Stimulated activated CD4-positive, alpha-beta T cell treated with anti-CD3 and anti-CD28 coated beads, Interleukin-15, amount 100 ng/mL, for 1 hour (primary cell): ENCODE results near the gene SH3BP2.

Experiments
- DNase-seq, 2 donors: peaks; one replicate each; pipeline ENCODE4 v3.0.0-alpha.2; 2020; ENCODE audit warnings: low read depth in 1 of 2, low spot score in 1 of 2

SH3BP2 gene

DNA sequence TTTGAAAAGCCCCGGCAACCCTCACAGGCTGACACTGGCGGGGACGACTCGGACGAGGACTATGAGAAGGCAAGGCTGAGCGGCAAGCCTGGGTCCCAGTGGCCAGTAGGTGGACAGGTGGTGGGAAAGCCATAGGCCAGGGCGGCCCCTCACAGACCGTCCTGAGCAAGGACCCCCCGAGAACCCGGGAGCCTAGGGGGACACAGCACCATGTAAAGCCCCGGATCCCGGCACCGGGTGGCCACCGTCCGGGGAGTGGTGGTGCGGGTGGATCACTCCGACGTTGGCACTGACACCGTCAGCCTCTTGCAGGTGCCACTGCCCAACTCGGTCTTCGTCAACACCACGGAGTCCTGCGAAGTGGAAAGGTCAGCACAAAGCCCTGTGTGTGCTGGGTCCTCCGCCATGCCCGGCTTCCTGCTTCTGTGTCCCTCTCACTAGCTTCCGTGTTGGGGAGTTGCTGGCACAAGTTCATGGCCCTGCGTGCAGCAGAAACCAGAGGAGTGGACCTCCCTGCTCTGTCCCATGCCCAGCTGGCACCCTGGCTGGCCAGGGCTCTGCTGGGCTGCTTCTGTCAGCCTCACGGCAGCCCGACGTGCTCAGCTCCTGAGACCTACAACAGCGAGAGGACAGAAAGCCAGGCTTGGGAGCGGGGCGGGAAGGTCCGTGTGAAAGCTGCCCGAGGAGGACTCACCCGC, 38.9 kb downstream of the SH3BP2 start:
- DNase-seq, result no peak

DNA sequence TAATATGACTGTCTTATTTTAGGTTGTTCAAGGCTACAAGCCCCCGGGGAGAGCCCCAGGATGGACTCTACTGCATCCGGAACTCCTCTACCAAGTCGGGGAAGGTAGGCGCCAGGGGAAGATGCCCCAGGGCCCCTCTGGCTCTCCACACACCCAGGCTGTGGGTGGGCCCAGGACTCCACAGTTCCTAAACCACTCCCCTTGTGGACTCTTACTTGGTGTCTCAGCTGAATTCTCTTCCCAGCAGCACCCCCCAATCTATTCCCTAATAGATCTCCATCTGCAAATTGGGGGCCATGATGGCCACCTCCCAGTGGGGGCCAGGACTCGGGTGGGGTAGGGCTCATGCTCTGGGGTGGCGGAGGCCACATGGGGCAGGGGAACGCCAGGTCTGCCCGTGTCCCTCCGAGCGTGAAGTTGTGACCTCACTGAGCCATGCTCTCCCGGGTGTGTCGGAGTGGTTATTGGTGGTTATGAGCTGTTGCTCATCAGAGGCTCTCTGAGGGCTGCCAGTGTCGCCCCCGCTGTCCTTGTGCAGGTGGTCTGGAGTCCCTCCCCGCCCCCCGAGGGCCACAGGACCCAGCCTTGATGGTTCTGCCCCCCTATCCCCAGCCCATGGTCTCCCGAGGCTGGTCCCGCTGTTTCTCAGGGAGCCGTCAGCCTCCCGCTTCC, 39.6 kb downstream of the SH3BP2 start:
- DNase-seq, result no peak

DNA sequence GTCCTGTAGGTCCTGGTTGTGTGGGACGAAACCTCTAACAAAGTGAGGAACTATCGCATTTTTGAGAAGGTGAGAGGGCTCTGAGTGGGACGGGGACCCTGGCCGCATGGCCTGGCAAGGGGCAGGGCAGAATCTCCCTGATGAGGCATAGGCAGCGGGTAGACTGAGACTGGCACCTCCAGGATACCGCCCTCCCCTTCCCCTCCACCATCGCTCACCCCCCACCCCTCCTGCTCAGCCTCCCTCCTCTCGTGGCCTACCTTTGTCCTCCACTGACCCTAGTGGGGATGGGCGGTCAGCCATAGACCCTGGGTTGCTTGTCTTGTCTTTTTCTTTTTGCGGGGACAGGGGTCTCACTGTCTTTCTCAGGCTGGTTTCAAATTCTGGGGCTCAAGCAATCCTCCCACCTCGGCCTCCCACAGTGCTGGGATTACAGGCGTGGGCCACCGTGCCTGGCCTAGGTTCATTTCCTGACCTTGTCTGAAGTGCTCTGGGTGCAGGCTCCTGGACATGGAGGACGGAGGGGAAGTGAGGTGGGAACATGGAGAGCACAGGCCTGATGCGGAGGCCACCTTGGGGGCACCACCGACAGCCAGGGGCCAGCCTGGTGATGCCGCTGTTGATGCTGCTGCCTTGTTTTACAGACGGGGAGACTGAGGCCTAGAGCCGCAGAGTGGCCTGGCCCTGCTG, 40.2 kb downstream of the SH3BP2 start:
- DNase-seq, result no peak

DNA sequence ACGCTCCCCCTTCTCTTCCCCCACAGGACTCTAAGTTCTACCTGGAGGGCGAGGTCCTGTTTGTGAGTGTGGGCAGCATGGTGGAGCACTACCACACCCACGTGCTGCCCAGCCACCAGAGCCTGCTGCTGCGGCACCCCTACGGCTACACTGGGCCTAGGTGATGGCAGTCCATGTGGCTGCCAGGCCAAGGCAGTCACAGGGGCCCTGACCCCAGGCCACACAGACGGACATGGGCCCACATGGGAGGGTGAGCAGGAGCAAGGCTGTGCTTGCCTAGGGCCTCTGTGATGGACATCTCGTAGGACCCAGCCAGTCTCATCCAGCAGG, 40.8 kb downstream of the SH3BP2 start:
- no peak for DNase-seq

DNA sequence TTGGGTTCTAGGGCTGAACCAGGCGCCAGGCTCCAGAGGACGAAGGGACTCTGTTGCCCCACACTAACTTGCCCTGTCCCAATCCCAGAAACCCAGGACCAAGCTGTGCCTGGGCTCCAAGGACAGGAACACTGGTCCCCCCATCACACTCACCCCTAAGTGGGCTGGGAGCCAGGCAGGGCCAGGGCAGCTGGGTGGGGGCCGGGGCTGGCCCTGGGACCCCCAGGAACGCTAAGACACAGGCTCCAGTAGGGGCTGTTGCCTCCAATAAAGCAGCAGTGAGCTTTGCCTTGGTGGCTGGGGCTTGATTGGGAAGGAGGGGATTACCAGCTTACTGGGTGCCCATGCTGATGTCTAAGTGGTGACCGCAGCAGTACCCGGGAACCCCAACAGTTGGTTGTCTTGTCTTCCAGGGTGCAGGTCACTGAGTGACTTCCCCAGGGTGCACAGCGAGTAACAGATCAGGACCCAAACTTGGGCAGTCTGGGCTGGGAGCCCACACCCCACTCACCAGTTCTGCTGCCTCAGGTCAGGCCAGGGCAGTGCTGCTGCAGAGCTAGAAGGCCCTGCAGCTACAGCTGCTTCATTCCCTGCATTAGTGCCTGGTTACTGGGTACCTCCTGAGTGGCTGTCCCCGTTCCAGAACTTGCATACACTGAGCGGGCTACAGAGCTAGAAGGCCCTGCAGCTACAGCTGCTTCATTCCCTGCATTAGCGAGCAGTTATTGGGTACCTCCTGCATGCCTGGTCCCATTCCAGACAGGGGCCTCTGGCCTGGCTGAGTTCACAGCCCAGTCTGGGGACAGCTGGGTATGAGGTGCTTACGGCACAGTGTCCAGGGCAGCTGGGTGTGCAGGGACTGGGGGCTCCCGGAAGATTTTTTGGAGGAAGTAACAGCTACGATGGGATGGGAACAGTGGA, 41.4 kb downstream of the SH3BP2 start:
- no peak for DNase-seq

DNA sequence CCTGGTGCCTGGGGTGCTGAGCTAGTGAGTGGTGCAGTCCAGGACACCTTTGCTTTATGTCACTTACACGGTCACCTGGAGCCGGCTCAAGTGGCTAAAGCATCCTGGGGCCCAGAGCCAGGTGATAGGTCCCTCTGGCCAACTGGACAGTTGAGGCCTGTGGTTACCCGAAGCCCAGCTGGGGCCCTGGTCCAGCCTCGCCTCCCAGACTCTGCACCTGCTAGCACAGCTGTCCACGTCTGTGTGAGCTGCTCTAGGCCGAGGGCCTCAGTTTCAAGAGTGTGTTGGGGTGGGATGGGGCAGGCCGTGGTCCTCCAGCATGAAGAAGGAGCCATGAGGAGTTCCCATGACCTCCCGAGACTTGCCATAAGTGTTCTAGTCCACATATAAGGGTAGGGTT, 43.1 kb downstream of the SH3BP2 start:
- no peak for DNase-seq

DNA sequence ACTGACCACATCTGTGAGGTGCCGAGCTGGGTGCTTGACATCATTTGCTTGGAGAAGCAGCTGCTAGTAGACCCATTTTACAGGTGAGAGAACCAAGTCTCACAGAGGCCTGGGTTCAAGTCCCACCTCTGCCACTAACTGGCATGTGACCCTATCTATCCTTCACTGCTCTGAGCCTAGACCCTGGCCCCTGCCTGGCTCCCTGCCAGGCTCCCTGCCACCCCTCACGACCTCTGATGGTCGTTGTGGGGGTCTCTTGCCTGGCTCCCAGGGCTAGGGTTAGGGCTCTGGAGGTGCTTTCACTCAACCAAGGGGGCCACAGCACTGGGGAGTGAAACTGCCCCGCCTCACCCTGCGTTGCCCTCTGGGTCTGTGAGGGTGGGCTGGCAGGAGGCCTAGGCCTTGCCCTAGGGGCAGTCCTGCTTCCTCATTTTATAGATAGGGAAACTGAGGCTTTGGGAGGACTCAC, 43.5 kb downstream of the SH3BP2 start:
- DNase-seq, result no peak

DNA sequence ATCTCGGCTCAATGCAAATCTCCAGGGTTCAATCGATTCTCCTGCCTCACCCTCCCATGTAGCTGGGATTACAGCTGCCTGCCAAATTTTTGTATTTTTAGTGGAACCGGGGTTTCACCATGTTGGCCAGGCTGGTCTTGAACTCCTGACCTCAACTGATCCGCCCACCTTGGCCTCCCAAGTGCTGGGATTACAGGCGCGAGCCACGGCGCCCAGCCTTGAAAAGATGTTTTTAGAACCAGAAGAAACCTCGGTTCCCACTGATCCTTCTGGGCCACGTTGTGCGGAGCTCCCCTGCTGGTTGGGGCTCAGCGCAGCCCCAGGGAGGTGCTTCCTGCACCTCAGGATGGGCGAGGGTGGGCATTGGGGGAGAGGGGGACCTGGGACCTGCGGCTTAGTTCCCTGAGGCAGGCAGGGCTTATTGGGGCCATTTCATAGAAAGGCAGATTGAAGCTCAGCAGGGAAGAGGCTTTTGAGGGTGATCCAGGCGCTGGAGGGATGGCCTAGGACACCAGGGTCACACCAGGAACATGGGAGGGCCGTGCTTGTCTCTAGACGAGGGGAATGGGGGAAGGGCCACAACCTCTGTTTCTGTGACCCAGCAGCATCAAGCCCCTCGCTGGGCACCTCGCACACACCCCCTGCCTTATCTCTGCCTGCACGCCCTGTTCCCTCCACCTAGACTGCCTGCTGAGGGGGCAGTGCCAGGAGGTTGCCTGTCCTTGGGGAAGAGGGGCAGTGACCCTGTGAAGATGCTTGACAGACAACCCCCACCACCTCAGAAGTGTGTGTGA, 44.4 kb downstream of the SH3BP2 start:
- DNase-seq, result no peak

DNA sequence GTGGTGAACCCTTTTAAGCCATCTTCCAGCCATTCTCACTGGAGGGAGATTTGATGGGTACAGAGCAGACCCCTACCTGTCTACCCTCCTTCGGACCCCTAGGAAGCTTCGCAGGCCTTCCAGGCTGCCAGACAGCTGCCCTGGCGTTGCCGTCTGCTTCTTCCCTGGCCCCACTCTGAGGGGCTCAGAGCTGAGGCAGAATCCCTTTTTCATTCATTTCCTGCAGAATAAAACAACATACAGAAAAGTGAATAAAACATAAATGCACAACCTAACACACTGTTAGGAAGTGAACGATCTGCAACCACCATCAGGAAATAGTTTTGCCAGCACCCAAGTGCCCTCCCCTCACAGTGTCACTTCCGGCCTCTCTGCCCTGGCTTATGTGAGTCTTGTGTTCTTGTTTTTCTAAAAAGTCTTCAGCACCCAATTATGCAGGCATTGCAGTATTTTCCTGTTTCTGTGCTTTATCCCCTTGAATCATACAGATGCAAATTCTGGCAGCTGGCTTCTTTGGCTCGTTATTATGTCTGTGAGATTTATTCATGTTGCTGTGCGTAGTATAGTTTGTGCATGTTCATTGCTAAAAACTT, 45.1 kb downstream of the SH3BP2 start:
- DNase-seq, result peak; percentile 32 to 33

DNA sequence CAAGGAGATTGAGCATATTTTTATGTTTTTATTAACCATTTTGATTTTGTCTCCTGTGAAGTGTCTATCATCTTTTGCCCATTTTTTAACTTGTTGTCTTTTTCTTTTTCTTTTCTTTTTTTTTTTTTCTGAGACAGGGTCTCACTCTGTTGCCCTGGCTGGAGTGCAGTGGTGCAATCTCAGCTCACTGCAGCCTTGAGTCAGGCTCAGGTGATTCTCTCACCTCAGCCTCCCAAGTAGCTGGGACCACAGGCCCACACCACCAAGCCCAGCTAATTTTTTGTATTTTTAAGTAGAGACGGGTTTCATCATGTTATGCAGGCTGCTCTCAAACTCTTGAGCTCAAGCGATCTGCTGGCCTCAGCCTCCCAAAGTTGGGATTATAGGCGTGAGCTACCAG, 46.2 kb downstream of the SH3BP2 start:
- no peak for DNase-seq

DNA sequence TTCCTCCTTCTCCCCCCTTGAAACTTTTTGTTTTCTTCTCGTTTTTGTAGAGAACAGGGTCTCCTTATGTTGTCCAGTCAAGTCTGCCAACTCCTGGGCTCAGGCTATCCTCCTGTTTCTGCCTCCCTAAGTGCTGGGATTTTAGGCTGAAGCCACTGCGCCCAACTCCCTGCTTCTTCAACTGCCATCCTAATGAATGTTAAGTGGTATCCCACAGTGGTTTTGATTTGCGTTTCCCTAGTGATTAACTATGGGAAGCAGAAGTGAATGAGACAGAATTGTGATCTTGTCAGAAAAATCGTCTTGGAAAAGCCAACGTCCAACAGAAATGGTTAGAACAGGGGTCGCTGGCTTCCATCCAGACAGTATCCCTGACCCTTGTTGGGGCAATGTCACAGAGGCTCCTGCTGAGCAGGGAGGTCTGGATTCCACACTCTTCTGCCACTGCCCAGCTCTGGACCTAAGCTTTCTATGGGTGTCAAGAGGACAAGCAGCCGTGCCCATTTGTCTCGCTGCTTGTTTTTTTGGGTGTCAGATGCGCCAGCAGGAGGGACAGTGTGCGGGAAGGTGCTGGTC, 49.9 kb downstream of the SH3BP2 start:
- DNase-seq, result no peak

DNA sequence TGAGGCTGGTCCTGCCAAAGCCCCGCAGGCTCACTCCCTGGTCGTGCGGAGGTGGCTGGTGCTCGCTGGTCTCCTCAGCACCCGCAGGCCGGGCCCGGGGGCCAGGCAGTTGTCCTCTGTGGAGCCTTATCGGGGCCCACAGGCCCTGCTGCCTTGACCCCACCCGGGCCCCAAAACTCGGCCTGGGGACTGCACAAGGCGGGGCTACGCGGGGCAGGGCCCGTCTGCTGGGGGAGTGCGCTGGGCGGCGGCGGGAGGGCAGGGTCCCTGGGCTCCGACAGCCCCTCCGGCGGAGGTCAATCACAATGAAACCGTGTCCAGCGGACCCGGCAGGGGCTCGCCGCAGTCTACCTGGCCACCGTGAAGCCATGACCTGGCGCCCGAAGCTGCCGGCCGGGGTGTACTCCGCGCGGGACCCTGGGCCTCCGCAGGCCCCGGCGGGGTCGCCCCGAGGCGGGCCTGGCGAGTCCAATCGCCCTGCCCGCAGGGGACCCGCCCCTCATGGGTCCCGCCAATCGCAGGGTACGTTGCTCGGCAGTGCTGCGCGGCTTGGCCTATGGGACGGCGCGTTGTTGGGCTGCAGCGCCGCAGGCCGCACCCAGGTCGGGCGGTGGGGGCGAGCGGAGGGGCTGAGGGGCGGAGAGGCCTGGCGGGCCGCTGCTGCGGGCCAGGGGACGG, 50.5 kb downstream of the SH3BP2 start, which contains the start of gene ADD1:
ADD1 (plus strand) TSS at position 582 of the 678 bp plus-strand sequence. CDS start 32,072 bp downstream, outside the sequence.
- peak; percentile 96 to 97 for DNase-seq

DNA sequence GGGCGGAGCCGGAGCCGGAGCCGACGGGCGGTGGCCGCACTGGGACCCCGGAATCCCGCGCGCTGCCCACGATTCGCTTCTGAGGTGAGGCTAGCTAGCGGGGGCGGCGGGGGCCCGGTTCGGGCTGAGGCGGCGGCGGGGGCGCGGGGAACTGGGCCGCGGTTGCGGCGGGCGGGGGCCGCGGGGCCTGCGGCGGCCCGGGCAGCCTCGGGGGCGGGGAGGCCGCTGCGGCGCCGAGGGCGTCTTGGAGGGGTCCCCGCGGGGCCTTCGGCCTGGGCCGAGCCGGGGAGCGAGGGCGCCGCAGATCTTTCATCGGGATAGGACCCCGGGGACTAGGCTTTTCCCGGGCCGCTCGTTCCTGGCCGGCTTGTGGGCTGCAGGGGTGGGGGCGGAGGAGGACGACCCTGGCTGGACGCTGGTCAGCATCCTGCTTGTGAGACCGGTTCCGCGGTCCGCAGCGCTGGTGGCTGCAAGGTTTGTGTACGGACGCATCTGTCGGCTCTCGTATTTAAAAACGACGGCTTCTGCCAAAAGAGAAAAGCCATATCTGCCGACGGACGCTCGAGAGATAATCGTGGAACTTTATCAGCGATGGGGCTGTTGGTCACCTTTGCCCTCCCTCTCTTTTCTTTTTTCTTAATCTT, 51.2 kb downstream of the SH3BP2 start:
- DNase-seq, result no peak

DNA sequence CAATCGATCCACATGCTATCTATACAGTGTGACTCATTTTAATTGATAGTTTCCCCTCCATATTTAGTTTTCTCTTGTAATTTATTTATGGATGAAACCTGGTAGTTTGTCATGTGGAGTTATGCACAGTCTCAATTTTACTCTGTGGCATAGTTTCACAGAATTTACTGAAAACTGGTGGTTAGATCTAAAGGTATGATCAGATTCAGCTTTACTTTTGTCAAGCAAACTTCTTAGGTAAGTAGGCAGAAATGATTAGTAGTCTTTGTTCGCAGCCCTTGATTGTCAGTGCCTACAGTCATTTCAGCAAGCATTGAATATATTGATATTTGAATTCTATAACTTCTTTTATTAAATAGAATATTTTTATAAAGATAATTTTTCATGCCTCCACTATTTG, 53.3 kb downstream of the SH3BP2 start:
- no peak for DNase-seq

DNA sequence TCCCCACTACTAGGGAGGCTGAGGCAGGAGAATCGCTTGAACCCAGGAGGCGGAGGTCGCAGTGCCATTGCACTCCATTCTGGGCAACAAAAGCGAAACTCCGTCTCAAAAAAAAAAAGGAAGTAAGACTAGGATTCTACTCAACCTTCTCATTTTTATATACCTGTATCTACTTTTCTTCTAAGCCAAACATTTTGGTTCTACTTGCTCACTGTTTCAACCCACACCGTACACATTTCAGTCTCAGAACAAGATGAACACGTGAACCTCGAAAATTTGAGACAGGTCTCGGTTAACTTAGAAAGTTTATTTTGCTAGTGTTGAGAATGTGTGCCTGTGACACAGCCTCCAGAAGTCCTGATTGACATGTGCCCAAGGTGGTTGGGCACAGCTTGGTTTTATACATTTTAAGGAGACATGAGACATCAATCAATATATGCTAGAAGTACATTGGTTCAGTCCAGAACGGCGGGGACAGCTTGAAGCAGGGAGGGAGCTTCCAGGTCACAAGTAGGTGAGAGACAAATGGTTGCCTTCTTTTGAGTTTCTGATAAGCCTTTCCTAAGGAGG, 54.5 kb downstream of the SH3BP2 start:
- no peak for DNase-seq

DNA sequence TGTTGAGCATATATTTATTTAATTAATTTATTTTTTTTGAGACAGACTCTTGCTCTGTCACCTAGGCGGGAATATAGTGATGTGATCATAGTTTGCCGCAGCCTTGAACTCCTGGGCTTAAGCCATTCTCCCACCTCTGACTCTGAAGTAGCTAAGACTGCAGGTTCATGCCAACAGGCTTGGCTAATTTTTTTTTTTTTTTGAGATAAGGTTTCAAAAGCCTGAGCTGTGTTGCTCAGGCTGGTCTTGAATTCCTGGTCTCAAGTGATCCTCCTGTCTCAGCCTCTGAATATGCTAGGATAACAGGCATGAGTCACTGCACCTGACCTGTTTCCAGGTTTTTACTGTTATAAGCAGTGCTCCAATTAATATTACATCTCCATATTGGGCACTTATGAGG, 55.6 kb downstream of the SH3BP2 start:
- no peak for DNase-seq

DNA sequence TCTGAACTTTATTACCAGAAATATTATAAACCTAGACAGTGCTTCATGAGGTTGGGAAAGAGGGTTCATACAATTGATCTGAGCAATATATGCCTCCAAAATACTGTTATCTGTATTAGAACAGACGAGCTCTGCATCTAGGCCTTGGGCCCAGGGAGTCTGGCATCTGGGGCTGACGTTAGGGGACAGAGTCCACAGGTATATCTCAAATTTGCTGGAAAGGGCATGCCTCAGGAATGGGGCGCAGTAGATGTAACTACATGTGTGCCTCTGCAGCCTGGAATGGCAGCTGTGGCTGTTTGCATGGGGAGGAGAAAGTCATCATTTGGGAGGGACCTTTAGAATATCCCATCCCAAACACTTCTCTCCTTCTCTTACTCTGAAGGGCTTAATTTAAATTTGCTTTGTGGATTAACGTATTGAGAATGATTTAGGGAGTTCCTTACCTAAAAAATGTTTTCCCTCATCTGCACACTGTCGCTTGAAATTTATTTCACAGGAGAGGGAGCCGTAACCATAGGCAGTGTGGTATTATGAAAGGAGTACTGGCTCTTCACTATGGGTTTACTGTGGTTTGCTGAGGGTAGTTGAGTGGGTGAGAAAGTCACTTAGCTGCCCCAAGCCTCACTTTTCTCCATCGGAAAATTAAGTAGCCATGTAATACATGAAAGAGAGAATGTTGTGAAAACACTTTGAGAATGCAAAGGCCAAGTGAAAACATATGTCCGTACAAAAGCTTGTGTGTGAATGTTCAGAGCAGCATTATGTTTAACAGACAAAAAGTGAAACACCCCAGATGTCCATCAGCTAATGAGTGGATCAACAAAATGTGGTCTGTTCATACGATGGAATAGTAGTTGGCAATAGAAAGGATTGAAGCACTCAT, 56.6 kb downstream of the SH3BP2 start:
- DNase-seq, result no peak
